HG03097 (cell line): ENCODE measurements around the gene SPOP.
"Not testable (repeated sequence)": the region's sequence is repeated elsewhere in the genome, so short reads cannot be mapped to it uniquely, and the experiment has no call there.

ENCODE experiments used
- ATAC-seq: cut with Tn5 transposase; IDR thresholded peaks from one replicate; pipeline ENCODE4 v1.9.1; 2021; ENCODE audit not compliant: unreplicated experiment, low FRiP score

The SPOP gene

DNA sequence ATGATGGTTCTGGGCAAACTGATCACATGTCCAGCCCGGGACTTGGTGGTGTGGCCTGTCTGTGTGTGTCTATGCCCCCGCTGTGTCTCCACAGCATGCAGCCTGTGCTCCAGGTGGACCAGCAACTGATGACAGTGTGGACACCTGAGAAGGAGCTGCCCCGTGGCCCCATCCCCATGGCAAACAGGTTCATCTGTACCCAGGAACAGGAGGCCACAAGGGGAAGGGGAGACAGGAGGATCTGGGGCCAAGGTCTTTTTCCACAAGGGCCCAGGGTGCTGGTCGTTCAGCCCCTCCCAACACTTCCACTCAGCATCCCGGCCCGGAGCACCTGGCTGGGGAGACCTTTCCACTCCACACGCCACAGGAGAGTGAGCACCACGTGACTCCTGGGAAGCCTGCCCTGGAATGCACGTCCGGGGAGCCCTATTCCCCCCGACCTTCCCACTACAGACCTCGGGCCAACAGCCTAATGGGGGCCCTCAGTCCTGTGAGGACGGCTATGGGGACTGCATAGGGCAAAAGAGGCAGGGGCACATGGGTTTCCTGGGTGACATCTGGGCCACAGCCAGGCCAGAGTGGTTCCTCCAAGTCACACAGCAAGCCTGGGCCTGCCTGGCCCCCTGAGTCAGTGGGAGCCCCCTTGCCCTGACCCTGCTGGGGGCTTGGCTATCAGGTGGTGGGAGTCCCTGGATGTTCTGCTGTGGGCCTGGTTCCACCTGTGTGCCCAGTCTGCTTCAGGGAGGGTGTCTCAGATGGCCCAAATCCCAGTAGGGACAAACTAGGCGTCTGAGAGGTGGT is 123.0 kb downstream of the SPOP start:
- no peak for ATAC-seq

- no peak for ATAC-seq
These were observed 124.1 kb downstream of the SPOP start for GRCh38 chr17:49553676-49554335.

- ATAC-seq = no peak
These were observed 125.7 kb downstream of the SPOP start for GRCh38 chr17:49552070-49552751.

GRCh38 chr17:49551221-49552069 is 126.5 kb downstream of the SPOP start:
- no peak for ATAC-seq

- ATAC-seq = not testable (repeated sequence)
These were observed 127.1 kb downstream of the SPOP start for GRCh38 chr17:49550764-49551163.

GRCh38 chr17:49549691-49550678 is 127.9 kb downstream of the SPOP start:
- no peak for ATAC-seq

- no peak for ATAC-seq
These were observed 128.6 kb downstream of the SPOP start for GRCh38 chr17:49549311-49549605.
